Hepatocyte (in vitro differentiated cells): ENCODE data around the gene LPP. TPM values are rescaled to one million over a fixed set of nuclear protein-coding genes. Genes with fewer than 3 reads are reported as not detected.

ENCODE experiments used
- DNase-seq: peaks from one replicate; pipeline ENCODE4 v3.0.0-alpha.2; 2016; ENCODE audit warnings: low spot score
- H2AFZ ChIP-seq: fragments of 200-600 bp; sonication (generic); 2 replicates; pipeline ENCODE4 v1.6.0; 2016; ENCODE audit warnings: antibody characterized with exemption, mild to moderate bottlenecking
- H3K27ac ChIP-seq: fragments of 200-600 bp; sonication (generic); 2 replicates; pipeline ENCODE4 v1.5.1; 2016; ENCODE audit warnings: mild to moderate bottlenecking
- H3K27me3 ChIP-seq: fragments of 200-600 bp; sonication (generic); 2 replicates; pipeline ENCODE4 v1.6.1; 2016
- H3K36me3 ChIP-seq: fragments of 200-600 bp; sonication (generic); replicated peaks from 2 replicates; pipeline ENCODE4 v1.5.1; 2016; ENCODE audit warnings: low read depth; ENCODE audit not compliant: insufficient read depth
- H3K4me1 ChIP-seq: fragments of 200-600 bp; sonication (generic); 2 replicates; pipeline ENCODE4 v1.5.1; 2016; ENCODE audit warnings: mild to moderate bottlenecking, moderate library complexity; ENCODE audit not compliant: insufficient read depth
- H3K4me2 ChIP-seq: fragments of 200-600 bp; sonication (generic); 2 replicates; pipeline ENCODE4 v1.6.0; 2016
- H3K4me3 ChIP-seq: fragments of 200-600 bp; sonication (generic); 2 replicates; pipeline ENCODE4 v1.5.1; 2016; ENCODE audit warnings: mild to moderate bottlenecking
- H3K79me2 ChIP-seq: fragments of 200-600 bp; sonication (generic); 2 replicates; pipeline ENCODE4 v1.6.0; 2017; ENCODE audit warnings: mild to moderate bottlenecking
- H3K9me2 ChIP-seq: fragments of 200-600 bp; sonication (generic); replicated peaks from 2 replicates; pipeline ENCODE4 v1.6.0; 2017; ENCODE audit warnings: mild to moderate bottlenecking; ENCODE audit not compliant: insufficient read depth
- H3K9me3 ChIP-seq: fragments of 200-600 bp; sonication (generic); 2 replicates; pipeline ENCODE4 v1.5.1; 2016; ENCODE audit warnings: low read depth, mild to moderate bottlenecking
- H4K20me1 ChIP-seq: fragments of 200-600 bp; sonication (generic); 2 replicates; pipeline ENCODE4 v1.6.0; 2016; ENCODE audit warnings: mild to moderate bottlenecking; ENCODE audit not compliant: insufficient read depth, poor library complexity, severe bottlenecking
- CTCF ChIP-seq: fragments of 200-600 bp; sonication (generic); IDR thresholded peaks from 2 replicates; pipeline ENCODE4 v1.5.1; 2016; ENCODE audit warnings: antibody characterized with exemption, mild to moderate bottlenecking; ENCODE audit not compliant: poor library complexity
- EZH2 ChIP-seq: fragments of 200-600 bp; sonication (generic); IDR thresholded peaks from 2 replicates; pipeline ENCODE4 v1.6.1; 2016; ENCODE audit warnings: antibody characterized with exemption, mild to moderate bottlenecking, borderline replicate concordance
- EZH2phosphoT487 ChIP-seq: fragments of 200-600 bp; sonication (generic); IDR thresholded peaks from one replicate; pipeline ENCODE4 v1.6.1; 2018; ENCODE audit warnings: antibody characterized with exemption, mild to moderate bottlenecking, low read depth, moderate library complexity; ENCODE audit not compliant: unreplicated experiment, severe bottlenecking
- WGBS: methylation state at CpG from one replicate; pipeline ENCODE4 v1.1.6; 2016; ENCODE audit warnings: low lambda C conversion rate; ENCODE audit errors: missing lambda C conversion rate; 5-methylcytosine and 5-hydroxymethylcytosine counted together
- polyA plus RNA-seq: library from polyadenylated mRNA; unstranded; fragments of >200 nt; fragmentation: Nextera tagmentation; extraction: Ambion mirVana; gene quantifications from 2 replicates; pipeline ENCODE4 v1.2.1, GENCODE V29; 2016
- total RNA-seq: library from RNA; depleted of rRNA; stranded (reverse); fragments of >200 nt; gene quantifications from 2 replicates; pipeline ENCODE4 v1.2.3, GENCODE V29; 2014

Gene LPP
- total and polyA plus RNA-seq, 2 experiments from 2014 or later: 53.2 to 73.8 TPM

- WGBS: 62% methylated on average over 3 of the region's 3 CpGs
- no peaks in the 10 kb centered on the region for H3K9me3 ChIP-seq
- no peak for DNase-seq
- no peaks in the 10 kb centered on the region for H3K27me3 ChIP-seq
- no peaks in the 10 kb centered on the region for H3K9me2 ChIP-seq
- TF ChIP-seq CTCF (no peak), EZH2 (no peak), EZH2phosphoT487 (no peak)
- H3K36me3 ChIP-seq: no peaks in the 10 kb centered on the region
- no peak overlapping the region for H3K4me3 ChIP-seq
- no peak overlapping the region for H3K27ac ChIP-seq
- H4K20me1 ChIP-seq: no peaks in the 10 kb centered on the region
- H3K4me2 ChIP-seq: no peak overlapping the region
- H3K79me2 ChIP-seq: peaks cover 5% of the 10 kb centered on the region
- H3K4me1 ChIP-seq: no peaks in the 10 kb centered on the region
- no peak overlapping the region for H2AFZ ChIP-seq
Observed at GRCh38 chr3:188624384-188624783, 470.4 kb downstream of the LPP start.

- H3K9me2 ChIP-seq: no peaks in the 10 kb centered on the region
- H3K4me3 ChIP-seq: no peak overlapping the region
- H3K4me1 ChIP-seq: no peaks in the 10 kb centered on the region
- H3K79me2 ChIP-seq: peaks cover 5% of the 10 kb centered on the region
- H4K20me1 ChIP-seq: no peaks in the 10 kb centered on the region
- no peak for DNase-seq
- H3K27ac ChIP-seq: no peak overlapping the region
- peaks cover 4% of the 10 kb centered on the region for H3K9me3 ChIP-seq
- H2AFZ ChIP-seq: no peak overlapping the region
- H3K4me2 ChIP-seq: no peak overlapping the region
- no peaks in the 10 kb centered on the region for H3K36me3 ChIP-seq
- TF ChIP-seq EZH2phosphoT487 (no peak), EZH2 (no peak), CTCF (no peak)
- H3K27me3 ChIP-seq: no peaks in the 10 kb centered on the region
Observed at GRCh38 chr3:188624828-188625227, 470.9 kb downstream of the LPP start.

- Histone ChIP-seq H3K36me3 (no peaks in the 10 kb centered on the region), H3K27me3 (no peaks in the 10 kb centered on the region), H2AFZ (no peak overlapping the region), H3K4me2 (no peak overlapping the region), H3K9me3 (peaks cover 6% of the 10 kb centered on the region), H3K9me2 (no peaks in the 10 kb centered on the region), H3K4me3 (no peak overlapping the region), H3K4me1 (no peaks in the 10 kb centered on the region), H3K27ac (no peak overlapping the region), H4K20me1 (no peaks in the 10 kb centered on the region), H3K79me2 (no peaks in the 10 kb centered on the region)
- no peak for DNase-seq
- TF ChIP-seq EZH2 (no peak), EZH2phosphoT487 (no peak), CTCF (no peak)
Observed at GRCh38 chr3:188627652-188628051, 473.7 kb downstream of the LPP start.
